ENCODE measurements around the gene MAX. TPM values are rescaled to one million over a fixed set of nuclear protein-coding genes. Genes with fewer than 3 reads are reported as not detected.

Gene MAX
- total and polyA plus RNA-seq, 9 of the 15 experiments (the other 6 are each of a cell fraction or from before 2014, with no cell fraction given), result 15.4 to 96.5 (median 51.6) TPM

DNA sequence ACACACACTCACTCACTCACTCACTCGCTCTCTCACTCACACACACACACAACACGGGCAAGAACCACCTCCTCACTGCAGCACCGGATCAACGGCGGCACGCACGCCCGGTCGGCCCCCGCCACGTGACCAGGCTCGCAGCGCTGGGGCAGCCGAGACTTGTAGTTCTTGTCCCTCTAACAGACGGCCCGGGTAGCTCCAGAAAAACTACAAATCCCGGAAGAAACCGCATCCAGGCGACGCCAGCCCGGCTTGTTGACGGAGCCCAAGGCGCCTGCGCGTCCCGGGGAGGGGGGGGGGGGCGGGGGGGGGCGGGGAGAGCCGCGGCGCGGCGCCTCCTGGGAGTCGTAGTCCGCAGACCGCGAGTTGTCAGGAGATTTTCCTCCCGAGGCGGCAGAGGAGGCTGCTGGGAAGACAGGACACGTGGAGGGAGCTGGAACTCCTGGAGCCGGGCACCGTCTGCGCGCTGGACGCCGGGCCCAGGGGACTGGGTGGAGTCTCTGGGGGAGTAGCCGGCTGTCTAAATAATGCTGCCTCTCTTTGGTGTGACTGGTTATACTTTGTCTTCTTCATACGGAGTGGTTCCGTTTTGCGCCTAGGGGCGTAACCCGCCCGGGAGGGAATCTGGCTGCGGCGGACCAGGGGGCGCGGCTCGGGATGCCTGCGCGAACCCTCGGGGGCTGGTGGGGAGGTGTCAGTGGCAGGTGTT is at the start of gene MAX (continued):
- TF ChIP-seq E2F5 (CRISPR knock-in tag; IDR thresholded peaks at IDR 0.05) (no peak), ZNF23 (CRISPR knock-in tag; IDR thresholded peaks at IDR 0.05) (no peak), RBFOX2 (IDR thresholded peaks at IDR 0.05; ENCODE audit: low read depth, low read length) (peak; percentile 78), NFYB (IDR thresholded peaks at IDR 0.05; ENCODE audit: extremely low read depth, insufficient read length) (no peak), HSF4 (CRISPR knock-in tag; IDR thresholded peaks at IDR 0.05; ENCODE audit: borderline replicate concordance) (no peak), PTTG1 (tag; IDR thresholded peaks at IDR 0.05; ENCODE audit: low read depth) (no peak), ZNF780A (CRISPR knock-in tag; IDR thresholded peaks at IDR 0.05) (no peak), ZFPM2 (CRISPR knock-in tag; IDR thresholded peaks at IDR 0.05) (no peak), MAFG (tag; conservative IDR thresholded peaks at IDR 0.05) (no peak), THAP12 (CRISPR knock-in tag; IDR thresholded peaks at IDR 0.05) (no peak), ZNF644 (tag; IDR thresholded peaks at IDR 0.05; ENCODE audit: low read depth) (peak; percentile 84; the same call in 1 of the 2 replicates), ELF2 (CRISPR knock-in tag; IDR thresholded peaks at IDR 0.05) (no peak), STAG1 (CRISPR knock-in tag; IDR thresholded peaks at IDR 0.05; ENCODE audit: borderline replicate concordance) (no peak), THRAP3 (IDR thresholded peaks at IDR 0.05; ENCODE audit: borderline replicate concordance) (no peak), ZNF239 (CRISPR knock-in tag; IDR thresholded peaks at IDR 0.05) (no peak), ZNF561 (CRISPR knock-in tag; conservative IDR thresholded peaks at IDR 0.05) (no peak), SMAD2 (IDR thresholded peaks at IDR 0.05; ENCODE audit: low read depth, low read length) (no peak), IFI16 (CRISPR knock-in tag; IDR thresholded peaks at IDR 0.05) (no peak), ZNF511 (CRISPR knock-in tag; IDR thresholded peaks at IDR 0.05) (0 out of 2 replicates have a peak, but pooled peaks have one; percentile 5), ZNF57 (CRISPR knock-in tag; IDR thresholded peaks at IDR 0.05) (no peak), RBM15 (IDR thresholded peaks at IDR 0.05; ENCODE audit: insufficient read depth, low read length) (no peak), PKNOX1 (IDR thresholded peaks at IDR 0.05) (no peak)
- TF ChIP-seq, protein P1, sequence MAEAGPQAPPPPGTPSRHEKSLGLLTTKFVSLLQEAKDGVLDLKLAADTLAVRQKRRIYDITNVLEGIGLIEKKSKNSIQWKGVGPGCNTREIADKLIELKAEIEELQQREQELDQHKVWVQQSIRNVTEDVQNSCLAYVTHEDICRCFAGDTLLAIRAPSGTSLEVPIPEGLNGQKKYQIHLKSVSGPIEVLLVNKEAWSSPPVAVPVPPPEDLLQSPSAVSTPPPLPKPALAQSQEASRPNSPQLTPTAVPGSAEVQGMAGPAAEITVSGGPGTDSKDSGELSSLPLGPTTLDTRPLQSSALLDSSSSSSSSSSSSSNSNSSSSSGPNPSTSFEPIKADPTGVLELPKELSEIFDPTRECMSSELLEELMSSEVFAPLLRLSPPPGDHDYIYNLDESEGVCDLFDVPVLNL (CRISPR knock-in tag; IDR thresholded peaks at IDR 0.05; ENCODE audit: low read depth), result no peak

Measured in K562 (cell line).